ENCODE measurements around the gene LAMA1. TPM values are rescaled to one million over a fixed set of nuclear protein-coding genes. Genes with fewer than 3 reads are reported as not detected.
A peak's percentile ranks its signal among the peaks of the same experiment; 100 is the strongest.

Gene LAMA1
- total RNA-seq, 2 donors from 2014 or later, result 0.99 to 3.4 TPM

GRCh38 chr18:6992761-6993160 is 124.8 kb downstream of the LAMA1 start:
- Histone ChIP-seq H3K9me3 (no peaks in the 10 kb centered on the region), H3K4me3 (no peak overlapping the region), H3K27me3 (no peaks in the 10 kb centered on the region), H3K4me1 (no peaks in the 10 kb centered on the region), H3K36me3 (replicated peaks in 1 of 2; ENCODE audit: insufficient read depth in 1 of 2, low read depth in 2 of 2) (no peaks in the 10 kb centered on the region), H3K27ac (no peak overlapping the region)
- no peak for DNase-seq
- intact Hi-C loops (cut with DNase I), result no loop called here
- no peak for ATAC-seq
- TF ChIP-seq POLR2A (IDR thresholded peaks at IDR 0.05), result no peak
- TF ChIP-seq CTCF (IDR thresholded peaks at IDR 0.05), result no peak

GRCh38 chr18:6983366-6983765 is 134.2 kb downstream of the LAMA1 start:
- WGBS, 2 donors, result 62 to 73% methylated on average over 7 of the region's 7 CpGs
- no peaks in the 10 kb centered on the region for H3K36me3 ChIP-seq (replicated peaks in 1 of 2; ENCODE audit: insufficient read depth in 1 of 2, low read depth in 2 of 2)
- TF ChIP-seq POLR2A (IDR thresholded peaks at IDR 0.05) (no peak), CTCF (IDR thresholded peaks at IDR 0.05) (peak in 5 of 7 experiments; percentile 28 to 72 (median 34))
- intact Hi-C loops (cut with DNase I), result no loop called here
- no peak overlapping the region for H3K27ac ChIP-seq
- DNase-seq (peak in 3 of 4 donors; percentile 29 to 71 (median 63)), ATAC-seq (peak; percentile 74)
- no peaks in the 10 kb centered on the region for H3K4me1 ChIP-seq
- H3K4me3 ChIP-seq, result no peak overlapping the region
- no peaks in the 10 kb centered on the region for H3K9me3 ChIP-seq
- no peaks in the 10 kb centered on the region for H3K27me3 ChIP-seq

GRCh38 chr18:6982398-6982797 is 135.2 kb downstream of the LAMA1 start:
- Histone ChIP-seq H3K9me3 (no peaks in the 10 kb centered on the region), H3K4me1 (peaks cover under 1% of the 10 kb centered on the region), H3K36me3 (replicated peaks in 1 of 2; ENCODE audit: insufficient read depth in 1 of 2, low read depth in 2 of 2) (no peaks in the 10 kb centered on the region), H3K27me3 (no peaks in the 10 kb centered on the region), H3K27ac (no peak overlapping the region), H3K4me3 (no peak overlapping the region)
- 84 to 89% methylated on average over 10 of the region's 10 CpGs for WGBS, 2 donors
- no peak for ATAC-seq
- intact Hi-C loops (cut with DNase I), result no loop called here
- no peak for DNase-seq
- TF ChIP-seq POLR2A (IDR thresholded peaks at IDR 0.05), result no peak
- no peak for TF ChIP-seq CTCF (IDR thresholded peaks at IDR 0.05)

GRCh38 chr18:6980363-6980762 is 137.2 kb downstream of the LAMA1 start:
- H3K36me3 ChIP-seq (replicated peaks in 1 of 2; ENCODE audit: insufficient read depth in 1 of 2, low read depth in 2 of 2), result no peaks in the 10 kb centered on the region
- H3K27me3 ChIP-seq, result no peaks in the 10 kb centered on the region
- no peaks in the 10 kb centered on the region for H3K9me3 ChIP-seq
- TF ChIP-seq POLR2A (IDR thresholded peaks at IDR 0.05) (no peak), CTCF (IDR thresholded peaks at IDR 0.05) (no peak)
- intact Hi-C loops (cut with DNase I), result no loop called here
- no peak overlapping the region for H3K4me3 ChIP-seq
- H3K4me1 ChIP-seq, result peaks cover 8% of the 10 kb centered on the region
- ATAC-seq (no peak), DNase-seq (no peak)
- WGBS, 2 donors, result 54 to 78% methylated on average over 2 of the region's 2 CpGs
- H3K27ac ChIP-seq, result no peak overlapping the region

- no peak for ATAC-seq
Observed at GRCh38 chr18:6979954-6980353, 137.6 kb downstream of the LAMA1 start.

More at GRCh38 chr18:6979954-6980353, 137.6 kb downstream of the LAMA1 start:
- Histone ChIP-seq H3K27me3 (no peaks in the 10 kb centered on the region), H3K36me3 (replicated peaks in 1 of 2; ENCODE audit: insufficient read depth in 1 of 2, low read depth in 2 of 2) (no peaks in the 10 kb centered on the region), H3K4me1 (peaks cover 8% of the 10 kb centered on the region), H3K9me3 (no peaks in the 10 kb centered on the region), H3K27ac (no peak overlapping the region), H3K4me3 (no peak overlapping the region)
- TF ChIP-seq POLR2A (IDR thresholded peaks at IDR 0.05) (no peak), CTCF (IDR thresholded peaks at IDR 0.05) (no peak)
- intact Hi-C loops (cut with DNase I), result no loop called here
- no peak for DNase-seq
- 98 to 100% methylated on average over 3 of the region's 3 CpGs for WGBS, 2 donors
